ENCODE measurements around the gene EWSR1.
A peak's percentile ranks its signal among the peaks of the same experiment; 100 is the strongest.
"Not testable (repeated sequence)": the region's sequence is repeated elsewhere in the genome, so short reads cannot be mapped to it uniquely, and the experiment has no call there.

The EWSR1 gene
- 339 to 497 reads per million in 2 donors for total RNA-seq

GRCh38 chr22:29267858-29268510 lies at the start of gene EWSR1, which contains the start of gene RHBDD3:
TSS of gene EWSR1 (plus strand) at chr22:29268268. CDS start at chr22:29268337, 69 bp downstream.
TSS of gene RHBDD3 (minus strand) at chr22:29267981. CDS start at chr22:29265626, 2,355 bp downstream.
- peak; percentile 91 to 96 (median 93) for DNase-seq

- DNase-seq, result no peak
Observed at GRCh38 chr22:29218758-29219408, 49.2 kb upstream of the EWSR1 start.

- DNase-seq, result not testable (repeated sequence)
Observed at GRCh38 chr22:29219409-29219782, 48.7 kb upstream of the EWSR1 start.

GRCh38 chr22:29219881-29220670 lies 48.0 kb upstream of the EWSR1 start:
- no peak for DNase-seq

- no peak for DNase-seq
Observed at GRCh38 chr22:29224121-29224858, 43.8 kb upstream of the EWSR1 start.

- DNase-seq, result no peak
Observed at GRCh38 chr22:29224859-29225410, 43.1 kb upstream of the EWSR1 start.

- no peak for DNase-seq
Observed at GRCh38 chr22:29225422-29226090, 42.5 kb upstream of the EWSR1 start.

- DNase-seq, result no peak
Observed at GRCh38 chr22:29226351-29226981, 41.6 kb upstream of the EWSR1 start.

- no peak for DNase-seq
Observed at GRCh38 chr22:29230972-29231875, 36.8 kb upstream of the EWSR1 start.

GRCh38 chr22:29231971-29232959 lies 35.8 kb upstream of the EWSR1 start:
- DNase-seq, result no peak

- no peak for DNase-seq
Observed at GRCh38 chr22:29233277-29233877, 34.7 kb upstream of the EWSR1 start.

- not testable (repeated sequence) for DNase-seq
Observed at GRCh38 chr22:29240481-29240880, 27.6 kb upstream of the EWSR1 start.

- no peak for DNase-seq
Observed at GRCh38 chr22:29243874-29244446, 24.1 kb upstream of the EWSR1 start.

- no peak for DNase-seq
Observed at GRCh38 chr22:29244785-29245625, 23.1 kb upstream of the EWSR1 start.

- peak; percentile 22 to 66 (median 49) for DNase-seq
Observed at GRCh38 chr22:29245626-29246385, 22.3 kb upstream of the EWSR1 start.

GRCh38 chr22:29247891-29248290 lies 20.2 kb upstream of the EWSR1 start:
- not testable (repeated sequence) for DNase-seq
